Karpas-422 (cell line): Measurements from ENCODE around the gene LDLR. TPM values are rescaled to one million over a fixed set of nuclear protein-coding genes. Genes with fewer than 3 reads are reported as not detected.
"Not testable (repeated sequence)": the region's sequence is repeated elsewhere in the genome, so short reads cannot be mapped to it uniquely, and the experiment has no call there.

Source experiments
- DNase-seq: peaks from one replicate; pipeline ENCODE4 v3.0.0-alpha.2; 2015
- H2AFZ ChIP-seq: fragments of 200-600 bp; sonication (generic); 2 replicates; pipeline ENCODE4 v1.6.1; 2014; ENCODE audit warnings: antibody characterized with exemption, low read length, mixed read lengths
- H3K27ac ChIP-seq: fragments of 200-600 bp; sonication (generic); 2 replicates; pipeline ENCODE4 v1.5.1; 2014; ENCODE audit warnings: mild to moderate bottlenecking, low read length, moderate library complexity
- H3K27me3 ChIP-seq: fragments of 200-600 bp; sonication (generic); 2 replicates; pipeline ENCODE4 v1.6.1; 2014; ENCODE audit warnings: low read length, mixed read lengths
- H3K36me3 ChIP-seq: fragments of 200-600 bp; sonication (generic); 2 replicates; pipeline ENCODE4 v1.6.1; 2014; ENCODE audit warnings: low read length, mixed read lengths; ENCODE audit not compliant: insufficient read depth
- H3K4me1 ChIP-seq: fragments of 200-600 bp; sonication (generic); 2 replicates; pipeline ENCODE4 v1.6.1; 2014; ENCODE audit warnings: mild to moderate bottlenecking, low read length, mixed read lengths
- H3K4me2 ChIP-seq: fragments of 200-600 bp; sonication (generic); 2 replicates; pipeline ENCODE4 v1.6.1; 2014; ENCODE audit warnings: low read length, low read depth, mild to moderate bottlenecking; ENCODE audit not compliant: poor library complexity, severe bottlenecking
- H3K4me3 ChIP-seq: fragments of 200-600 bp; sonication (generic); 2 replicates; pipeline ENCODE4 v1.5.1; 2014; ENCODE audit warnings: mild to moderate bottlenecking, antibody characterized with exemption, low read length, mixed read lengths
- H3K79me2 ChIP-seq: fragments of 200-600 bp; sonication (generic); 2 replicates; pipeline ENCODE4 v1.6.1; 2014; ENCODE audit warnings: mild to moderate bottlenecking, low read length, mixed read lengths
- H3K9ac ChIP-seq: fragments of 200-600 bp; sonication (generic); 2 replicates; pipeline ENCODE4 v1.6.0; 2014; ENCODE audit warnings: low read length
- H3K9me2 ChIP-seq: fragments of 200-600 bp; sonication (generic), shearing (Covaris generic); replicated peaks from 2 replicates; pipeline ENCODE4 v1.6.0; 2014; ENCODE audit warnings: mild to moderate bottlenecking, low read length, moderate library complexity; ENCODE audit not compliant: insufficient read depth
- H3K9me3 ChIP-seq: fragments of 300-700, 200-600 bp; sonication (generic); 2 replicates; pipeline ENCODE4 v1.6.1; 2014; ENCODE audit warnings: low read length, mixed read lengths
- H4K20me1 ChIP-seq: fragments of 200-600 bp; sonication (generic); 2 replicates; pipeline ENCODE4 v1.6.1; 2014; ENCODE audit warnings: mild to moderate bottlenecking, antibody characterized with exemption, low read length, low read depth; ENCODE audit not compliant: insufficient read depth
- total RNA-seq: library from RNA; depleted of rRNA; stranded (reverse); fragments of >200 nt; shearing (Covaris generic); gene quantifications from 2 replicates; pipeline ENCODE4 v1.2.3, GENCODE V29; 2014; ENCODE audit warnings: low replicate concordance

The LDLR gene
- total RNA-seq, 1 experiment from 2014 or later: 49.8 TPM

- H3K27me3 ChIP-seq: no peaks in the 10 kb centered on the region
- H3K79me2 ChIP-seq: peaks cover 33% of the 10 kb centered on the region
- peaks cover 3% of the 10 kb centered on the region; the same call in 1 of the 2 replicates for H3K36me3 ChIP-seq
- peak overlapping the region; percentile 91 for H3K4me3 ChIP-seq
- H3K9me2 ChIP-seq: no peaks in the 10 kb centered on the region
- no peak for DNase-seq
- H3K9ac ChIP-seq: peak overlapping the region; percentile 90
- H3K4me2 ChIP-seq: peak overlapping the region; percentile 80
- H3K27ac ChIP-seq: no peak overlapping the region
- no peaks in the 10 kb centered on the region for H3K9me3 ChIP-seq
- H3K4me1 ChIP-seq: peaks cover 13% of the 10 kb centered on the region
- H4K20me1 ChIP-seq: no peaks in the 10 kb centered on the region
- H2AFZ ChIP-seq: no peak overlapping the region
These were observed 65.4 kb downstream of the LDLR start for GRCh38 chr19:11154683-11155047.

- Histone ChIP-seq H3K27ac (peak within 1 kb of the TSS; percentile 55; the same call in 1 of the 2 replicates), H2AFZ (peak within 1 kb of the TSS; percentile 93), H3K9me3 (no peaks in the 10 kb centered on the region), H3K9me2 (no peaks in the 10 kb centered on the region), H3K4me1 (peaks cover 13% of the 10 kb centered on the region), H3K79me2 (peaks cover 33% of the 10 kb centered on the region), H3K27me3 (no peaks in the 10 kb centered on the region), H3K36me3 (peaks cover 3% of the 10 kb centered on the region; the same call in 1 of the 2 replicates), H3K9ac (peak within 1 kb of the TSS; percentile 90), H3K4me2 (peak within 1 kb of the TSS; percentile 80), H3K4me3 (peak within 1 kb of the TSS; percentile 91), H4K20me1 (no peaks in the 10 kb centered on the region)
- DNase-seq: peak; percentile 99
These were observed 66.3 kb downstream of the LDLR start, which contains the start of gene SPC24 for GRCh38 chr19:11155373-11156120. TSS of gene SPC24 (minus strand) at chr19:11155782. CDS start at chr19:11155776, 6 bp downstream.

DNA sequence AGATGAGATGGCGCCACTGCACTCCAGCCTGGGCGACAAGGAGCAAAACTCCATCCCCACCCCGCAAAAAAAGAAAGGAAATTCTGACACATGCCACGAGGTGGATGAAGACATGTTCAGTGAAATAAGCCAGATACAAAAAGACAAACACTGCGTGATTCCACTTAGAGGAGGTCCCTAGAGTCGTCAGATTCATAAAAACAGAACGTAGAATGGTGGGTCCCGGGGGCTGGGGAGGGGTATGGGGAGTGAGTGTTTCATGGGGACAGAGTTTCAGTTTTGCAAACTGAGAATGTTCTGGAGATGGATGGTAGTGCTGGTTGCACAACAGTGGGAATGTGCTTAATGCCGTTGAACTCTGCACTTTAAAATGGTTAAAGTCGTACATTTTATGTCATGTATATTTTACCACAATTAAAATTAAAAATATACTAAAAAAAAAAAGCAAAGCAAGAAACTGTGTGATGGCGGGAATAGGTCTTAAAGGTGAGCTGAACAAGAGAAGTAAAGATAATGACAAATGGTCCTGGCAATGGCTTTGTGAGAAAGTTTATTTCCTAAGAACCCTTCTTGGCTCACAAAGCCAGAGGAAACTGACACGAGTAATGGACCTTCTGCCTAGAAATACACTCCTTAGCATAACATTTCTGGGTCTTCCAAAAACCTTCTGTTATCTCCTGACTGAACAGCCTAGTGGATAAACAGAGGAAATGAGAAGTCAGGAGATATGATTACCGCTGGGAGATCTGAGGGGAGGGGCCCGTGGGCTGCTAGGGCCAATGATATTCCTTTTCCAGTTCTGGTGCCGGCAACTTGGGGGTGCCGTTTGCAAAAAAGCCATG lies 70.6 kb downstream of the LDLR start:
- no peak overlapping the region for H2AFZ ChIP-seq
- peaks cover 8% of the 10 kb centered on the region for H3K79me2 ChIP-seq
- no peak overlapping the region for H3K4me2 ChIP-seq

DNA sequence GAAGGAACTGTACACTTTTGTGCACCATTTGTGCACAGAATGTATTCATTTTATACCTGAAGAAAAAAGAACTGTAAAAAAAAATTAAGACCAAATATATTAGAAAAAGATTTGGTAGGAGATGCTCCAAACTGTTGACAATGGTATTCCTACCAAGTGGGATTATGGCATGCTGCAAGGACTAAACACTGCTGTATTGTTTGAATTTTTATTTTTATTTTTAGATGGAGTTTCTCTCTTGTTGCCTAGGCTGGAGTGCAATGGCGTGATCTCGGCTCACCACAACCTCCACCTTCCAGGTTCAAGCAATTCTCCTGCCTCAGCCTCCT lies 71.1 kb downstream of the LDLR start:
- H3K79me2 ChIP-seq, H3K9me2 ChIP-seq, H3K27me3 ChIP-seq, H3K4me3 ChIP-seq, H3K9ac ChIP-seq, H4K20me1 ChIP-seq, H3K4me1 ChIP-seq, H3K36me3 ChIP-seq, H3K4me2 ChIP-seq, H3K27ac ChIP-seq, H3K9me3 ChIP-seq, DNase-seq, H2AFZ ChIP-seq: not testable (repeated sequence)

More for the DNA sequence above, 70.6 kb downstream of the LDLR start:
- Histone ChIP-seq H4K20me1 (no peaks in the 10 kb centered on the region), H3K9me2 (no peaks in the 10 kb centered on the region), H3K36me3 (no peaks in the 10 kb centered on the region), H3K9me3 (no peaks in the 10 kb centered on the region), H3K9ac (no peak overlapping the region), H3K27me3 (no peaks in the 10 kb centered on the region), H3K27ac (no peak overlapping the region), H3K4me3 (no peak overlapping the region), H3K4me1 (peaks cover 5% of the 10 kb centered on the region)
- no peak for DNase-seq

GRCh38 chr19:11164296-11164695 lies 75.0 kb downstream of the LDLR start:
- no peak overlapping the region for H3K9ac ChIP-seq
- H2AFZ ChIP-seq: no peak overlapping the region
- no peaks in the 10 kb centered on the region for H3K9me2 ChIP-seq
- no peak for DNase-seq
- H3K4me3 ChIP-seq: no peak overlapping the region
- no peaks in the 10 kb centered on the region for H4K20me1 ChIP-seq
- no peaks in the 10 kb centered on the region for H3K27me3 ChIP-seq
- no peaks in the 10 kb centered on the region for H3K9me3 ChIP-seq
- H3K4me1 ChIP-seq: no peaks in the 10 kb centered on the region
- no peaks in the 10 kb centered on the region for H3K36me3 ChIP-seq
- no peaks in the 10 kb centered on the region for H3K79me2 ChIP-seq
- no peak overlapping the region for H3K4me2 ChIP-seq
- no peak overlapping the region for H3K27ac ChIP-seq

DNA sequence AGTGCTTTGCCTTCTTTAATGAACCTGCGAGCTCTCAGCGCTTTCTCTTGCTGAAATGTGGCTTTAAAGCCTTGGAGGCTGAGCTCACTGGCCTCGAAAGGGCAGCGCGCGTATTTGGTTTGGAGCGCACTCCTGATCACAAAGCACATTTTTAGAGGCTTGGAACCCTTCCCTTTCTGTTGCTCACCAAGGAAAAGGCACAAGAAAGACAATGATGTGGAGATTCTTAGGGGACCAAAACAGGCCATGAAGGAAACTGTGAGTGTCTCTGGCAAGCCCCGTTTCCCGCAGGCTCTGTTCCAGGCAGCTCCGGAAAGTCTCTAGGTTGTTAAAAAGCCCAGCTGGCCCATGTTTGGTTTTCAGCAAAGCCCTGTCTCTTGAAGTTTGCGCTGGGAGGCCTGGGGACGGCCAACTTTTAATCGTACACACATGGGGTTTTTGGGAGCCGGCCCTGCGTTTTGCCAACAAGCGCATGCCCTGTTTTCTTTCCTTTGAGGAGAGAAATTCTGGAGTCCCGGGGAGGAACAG lies 75.7 kb downstream of the LDLR start:
- Histone ChIP-seq H3K9me2 (no peaks in the 10 kb centered on the region), H4K20me1 (no peaks in the 10 kb centered on the region), H3K79me2 (no peaks in the 10 kb centered on the region), H3K27me3 (no peaks in the 10 kb centered on the region), H3K4me3 (no peak overlapping the region), H3K36me3 (no peaks in the 10 kb centered on the region), H3K9me3 (no peaks in the 10 kb centered on the region), H3K4me1 (no peaks in the 10 kb centered on the region), H3K4me2 (no peak overlapping the region), H2AFZ (no peak overlapping the region), H3K9ac (no peak overlapping the region), H3K27ac (no peak overlapping the region)
- no peak for DNase-seq

DNA sequence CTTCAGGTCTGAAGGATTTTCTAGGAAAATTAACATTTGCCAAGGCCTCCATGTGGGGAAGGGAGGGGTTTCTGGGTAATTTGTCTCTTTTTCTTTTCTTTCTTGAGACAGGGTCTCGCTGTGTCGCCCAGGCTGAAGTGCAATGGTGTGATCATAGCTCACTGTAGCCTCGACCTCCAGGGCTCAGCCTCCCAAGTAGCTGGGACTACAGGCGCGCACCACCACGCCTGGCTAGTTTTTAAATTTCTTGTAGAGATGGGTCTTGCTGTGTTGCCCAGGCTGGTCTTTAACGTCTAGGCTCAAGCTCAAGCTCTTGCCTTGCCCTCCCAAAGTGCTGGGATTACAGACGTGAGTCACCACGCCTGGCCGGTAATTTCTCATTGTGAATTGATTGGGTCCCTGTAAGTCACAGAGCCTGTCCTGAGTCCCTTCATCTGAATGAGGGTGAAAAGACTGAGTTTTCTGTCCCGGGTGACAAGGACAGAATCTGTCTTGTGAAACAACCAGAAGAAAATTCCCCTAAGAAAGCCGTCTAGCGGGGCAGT lies 76.3 kb downstream of the LDLR start:
- no peak for DNase-seq
- H3K27ac ChIP-seq: no peak overlapping the region
- no peaks in the 10 kb centered on the region for H4K20me1 ChIP-seq
- no peaks in the 10 kb centered on the region for H3K36me3 ChIP-seq
- no peak overlapping the region for H3K4me3 ChIP-seq
- H3K4me2 ChIP-seq: no peak overlapping the region
- H3K9me3 ChIP-seq: no peaks in the 10 kb centered on the region
- H3K4me1 ChIP-seq: no peaks in the 10 kb centered on the region
- H3K79me2 ChIP-seq: no peaks in the 10 kb centered on the region
- no peaks in the 10 kb centered on the region for H3K9me2 ChIP-seq
- H3K9ac ChIP-seq: no peak overlapping the region
- no peak overlapping the region for H2AFZ ChIP-seq
- H3K27me3 ChIP-seq: no peaks in the 10 kb centered on the region
